GM12878 (cell line): ENCODE measurements around the gene LITAF. TPM values are rescaled to one million over a fixed set of nuclear protein-coding genes. Genes with fewer than 3 reads are reported as not detected.

Source experiments
- ASH2L ChIP-seq: fragments of 300-600, 200-600 bp; sonication (generic); IDR thresholded peaks from 2 replicates; pipeline ENCODE4 v1.6.1; 2017; ENCODE audit warnings: low read depth, mild to moderate bottlenecking, borderline replicate concordance
- ATF7 ChIP-seq: fragments of 450-650 bp; IDR thresholded peaks from 2 replicates; pipeline ENCODE4 v1.6.1; 2016; ENCODE audit warnings: low read depth, mild to moderate bottlenecking
- BCL11A ChIP-seq: IDR thresholded peaks from 2 replicates; pipeline ENCODE4 v1.6.1; 2011; ENCODE audit warnings: low read depth, low read length
- CBFB ChIP-seq: IDR thresholded peaks from 2 replicates; pipeline ENCODE4 v1.6.1; 2016; ENCODE audit warnings: antibody characterized with exemption, low read depth
- CREM ChIP-seq: IDR thresholded peaks from 2 replicates; pipeline ENCODE4 v1.6.1; 2014; ENCODE audit warnings: antibody characterized with exemption, low read depth
- GATAD2B ChIP-seq: fragments of 450-650 bp; conservative IDR thresholded peaks from 2 replicates; pipeline ENCODE4 v1.6.1; 2017; ENCODE audit warnings: low read depth, mild to moderate bottlenecking, moderate library complexity
- HDAC6 ChIP-seq: fragments of 200-600 bp; sonication (generic); IDR thresholded peaks from one replicate; pipeline ENCODE4 v1.8.0; 2017; ENCODE audit warnings: antibody characterized with exemption; ENCODE audit not compliant: unreplicated experiment
- KLF5 ChIP-seq: fragments of 450-650 bp; IDR thresholded peaks from 2 replicates; pipeline ENCODE4 v1.6.1; 2014; ENCODE audit warnings: mild to moderate bottlenecking; ENCODE audit not compliant: partially characterized antibody
- MEF2B ChIP-seq: fragments of 450-650 bp; IDR thresholded peaks from 2 replicates; pipeline ENCODE4 v1.6.1; 2018; ENCODE audit warnings: mild to moderate bottlenecking, moderate library complexity; ENCODE audit not compliant: partially characterized antibody, poor library complexity, severe bottlenecking
- NFYA ChIP-seq: IDR thresholded peaks from 2 replicates; pipeline ENCODE4 v1.6.1; 2011; ENCODE audit warnings: low read depth, mild to moderate bottlenecking, low read length, improper control_type of control experiment, borderline replicate concordance
- POLR2AphosphoS5 ChIP-seq: IDR thresholded peaks from 2 replicates; pipeline ENCODE4 v1.6.1; 2011; ENCODE audit warnings: mild to moderate bottlenecking, low read length, inconsistent platforms
- PRDM15 ChIP-seq: fragments of 450-650 bp; formaldehyde crosslinking; IDR thresholded peaks from 2 replicates; pipeline ENCODE4 v1.4.0; 2020; ENCODE audit warnings: mild to moderate bottlenecking, moderate library complexity
- RELA ChIP-seq: fragments of 450-650 bp; IDR thresholded peaks from 2 replicates; pipeline ENCODE4 v1.8.0; 2014; ENCODE audit warnings: borderline replicate concordance; ENCODE audit not compliant: partially characterized antibody
- YBX1 ChIP-seq: fragments of 450-650 bp; IDR thresholded peaks from 2 replicates; pipeline ENCODE4 v1.6.1; 2016; ENCODE audit warnings: antibody characterized with exemption
- ZNF592 ChIP-seq: fragments of 450-650 bp; IDR thresholded peaks from 2 replicates; pipeline ENCODE4 v1.6.1; 2017; ENCODE audit warnings: mild to moderate bottlenecking, moderate library complexity
- ZNF622 ChIP-seq: fragments of 450-650 bp; IDR thresholded peaks from 2 replicates; pipeline ENCODE4 v1.6.1; 2017; ENCODE audit warnings: mild to moderate bottlenecking, inconsistent platforms
- polyA plus RNA-seq, 11 experiments: library from polyadenylated mRNA; depleted of rRNA in 4 of 11; unstranded in 6 of 11; stranded (reverse) in 5 of 11; fragments of >200 nt; fragmentation: Nextera tagmentation in 4 of 11; fragmentation: Illumina TruSeq in 1 of 11; extraction: Ambion mirVana in 4 of 11; extraction: Trizol in 1 of 11; gene quantifications; 1 replicate in 1 of 11; 2 replicates in 10 of 11; pipeline versions ENCODE4 v1.2.1 to v1.2.3, GENCODE V29; 2011 to 2016; ENCODE audit warnings: inconsistent platforms in 2 of 11, missing spikeins in 2 of 11, low read depth in 1 of 11
- total RNA-seq, 4 experiments: library from RNA; depleted of rRNA in 3 of 4; stranded (reverse); fragments of >200 nt in 3 of 4; fragmentation: Illumina TruSeq in 1 of 4; extraction: Trizol in 1 of 4; gene quantifications; 2 replicates each; pipeline versions ENCODE4 v1.2.1 to v1.2.3, GENCODE V29; 2013 to 2021
- TF ChIP-seq, protein P1 (sequence below): fragments of 450-650 bp; conservative IDR thresholded peaks from 2 replicates; pipeline ENCODE4 v1.6.1; 2017; ENCODE audit warnings: mild to moderate bottlenecking, moderate library complexity
- TF ChIP-seq, protein P2 (sequence below): IDR thresholded peaks from 2 replicates; pipeline ENCODE4 v1.6.1; 2012; ENCODE audit warnings: mild to moderate bottlenecking, low read depth, low read length

LITAF gene
- total and polyA plus RNA-seq, 10 of the 15 experiments (the other 5 are each of a cell fraction or from before 2014, with no cell fraction given) = 99.2 to 211 (median 147) TPM

DNA sequence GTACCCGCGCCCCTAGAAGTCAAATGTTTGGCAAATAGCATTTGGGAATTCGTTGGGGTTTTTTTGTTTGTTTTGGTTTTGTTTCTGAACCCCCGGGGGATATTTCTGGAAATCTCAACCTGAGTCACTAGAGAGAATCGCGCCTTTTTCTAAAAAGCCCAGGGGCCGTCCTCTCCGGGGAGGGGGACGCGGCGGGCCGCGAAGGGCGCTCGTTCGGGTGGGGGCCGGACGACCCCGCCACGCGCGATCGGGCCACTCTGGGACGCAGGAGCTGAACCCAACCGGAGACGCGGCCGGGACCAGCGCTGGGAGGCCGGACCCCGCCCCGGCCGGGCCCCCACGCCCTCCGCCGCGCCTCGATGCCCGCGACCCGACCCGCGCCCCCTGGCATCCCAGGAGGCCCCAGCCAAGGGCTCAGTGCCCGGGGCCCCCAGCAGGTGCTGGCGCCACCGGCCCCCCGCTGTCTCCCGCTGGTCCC, 302 bp downstream of the LITAF start (continued):
- no peak for TF ChIP-seq KLF5
- no peak for TF ChIP-seq CBFB
- TF ChIP-seq HDAC6 = no peak
- no peak for TF ChIP-seq CREM
- no peak for TF ChIP-seq ATF7
- no peak for TF ChIP-seq NFYA
- no peak for TF ChIP-seq ASH2L
- TF ChIP-seq, protein P1, sequence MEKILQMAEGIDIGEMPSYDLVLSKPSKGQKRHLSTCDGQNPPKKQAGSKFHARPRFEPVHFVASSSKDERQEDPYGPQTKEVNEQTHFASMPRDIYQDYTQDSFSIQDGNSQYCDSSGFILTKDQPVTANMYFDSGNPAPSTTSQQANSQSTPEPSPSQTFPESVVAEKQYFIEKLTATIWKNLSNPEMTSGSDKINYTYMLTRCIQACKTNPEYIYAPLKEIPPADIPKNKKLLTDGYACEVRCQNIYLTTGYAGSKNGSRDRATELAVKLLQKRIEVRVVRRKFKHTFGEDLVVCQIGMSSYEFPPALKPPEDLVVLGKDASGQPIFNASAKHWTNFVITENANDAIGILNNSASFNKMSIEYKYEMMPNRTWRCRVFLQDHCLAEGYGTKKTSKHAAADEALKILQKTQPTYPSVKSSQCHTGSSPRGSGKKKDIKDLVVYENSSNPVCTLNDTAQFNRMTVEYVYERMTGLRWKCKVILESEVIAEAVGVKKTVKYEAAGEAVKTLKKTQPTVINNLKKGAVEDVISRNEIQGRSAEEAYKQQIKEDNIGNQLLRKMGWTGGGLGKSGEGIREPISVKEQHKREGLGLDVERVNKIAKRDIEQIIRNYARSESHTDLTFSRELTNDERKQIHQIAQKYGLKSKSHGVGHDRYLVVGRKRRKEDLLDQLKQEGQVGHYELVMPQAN = peak; percentile 58
- TF ChIP-seq PRDM15 (CRISPR knock-in tag) = no peak
- no peak for TF ChIP-seq ZNF622
- TF ChIP-seq POLR2AphosphoS5 = no peak
- TF ChIP-seq RELA = no peak
- TF ChIP-seq, protein P2, sequence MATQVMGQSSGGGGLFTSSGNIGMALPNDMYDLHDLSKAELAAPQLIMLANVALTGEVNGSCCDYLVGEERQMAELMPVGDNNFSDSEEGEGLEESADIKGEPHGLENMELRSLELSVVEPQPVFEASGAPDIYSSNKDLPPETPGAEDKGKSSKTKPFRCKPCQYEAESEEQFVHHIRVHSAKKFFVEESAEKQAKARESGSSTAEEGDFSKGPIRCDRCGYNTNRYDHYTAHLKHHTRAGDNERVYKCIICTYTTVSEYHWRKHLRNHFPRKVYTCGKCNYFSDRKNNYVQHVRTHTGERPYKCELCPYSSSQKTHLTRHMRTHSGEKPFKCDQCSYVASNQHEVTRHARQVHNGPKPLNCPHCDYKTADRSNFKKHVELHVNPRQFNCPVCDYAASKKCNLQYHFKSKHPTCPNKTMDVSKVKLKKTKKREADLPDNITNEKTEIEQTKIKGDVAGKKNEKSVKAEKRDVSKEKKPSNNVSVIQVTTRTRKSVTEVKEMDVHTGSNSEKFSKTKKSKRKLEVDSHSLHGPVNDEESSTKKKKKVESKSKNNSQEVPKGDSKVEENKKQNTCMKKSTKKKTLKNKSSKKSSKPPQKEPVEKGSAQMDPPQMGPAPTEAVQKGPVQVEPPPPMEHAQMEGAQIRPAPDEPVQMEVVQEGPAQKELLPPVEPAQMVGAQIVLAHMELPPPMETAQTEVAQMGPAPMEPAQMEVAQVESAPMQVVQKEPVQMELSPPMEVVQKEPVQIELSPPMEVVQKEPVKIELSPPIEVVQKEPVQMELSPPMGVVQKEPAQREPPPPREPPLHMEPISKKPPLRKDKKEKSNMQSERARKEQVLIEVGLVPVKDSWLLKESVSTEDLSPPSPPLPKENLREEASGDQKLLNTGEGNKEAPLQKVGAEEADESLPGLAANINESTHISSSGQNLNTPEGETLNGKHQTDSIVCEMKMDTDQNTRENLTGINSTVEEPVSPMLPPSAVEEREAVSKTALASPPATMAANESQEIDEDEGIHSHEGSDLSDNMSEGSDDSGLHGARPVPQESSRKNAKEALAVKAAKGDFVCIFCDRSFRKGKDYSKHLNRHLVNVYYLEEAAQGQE = no peak
- no peak for TF ChIP-seq ZNF592
- no peak for TF ChIP-seq YBX1
- no peak for TF ChIP-seq BCL11A
- TF ChIP-seq GATAD2B = peak; percentile 86
- peak; percentile 72 for TF ChIP-seq MEF2B
